Activated CD4-positive, alpha-beta T cell treated with anti-CD3 and anti-CD28 coated beads for 36 hours (primary cell): Measurements from ENCODE around the gene CYP4F2. TPM values are rescaled to one million over a fixed set of nuclear protein-coding genes. Genes with fewer than 3 reads are reported as not detected.
"Not testable (repeated sequence)": the region's sequence is repeated elsewhere in the genome, so short reads cannot be mapped to it uniquely, and the experiment has no call there.

Experiments used
- ATAC-seq: fragments of 200-7000 bp; cut with Tn5 transposase; one replicate; pipeline ENCODE4 v1.10.0; 2021; ENCODE audit warnings: mild to moderate bottlenecking, moderate library complexity
- CTCF ChIA-PET: fragments of 350-600 bp; sonication (Branson Sonifier 250); formaldehyde crosslinking; loops from one replicate; lab custom pipeline; 2021; ENCODE audit warnings: antibody characterized with exemption; lab: Charles Lee
- POLR2A ChIA-PET: fragments of 350-600 bp; sonication (Branson Sonifier 250); formaldehyde crosslinking; loops from one replicate; lab custom pipeline; 2021; ENCODE audit warnings: antibody characterized with exemption, inconsistent platforms; lab: Charles Lee
- DNase-seq: peaks from one replicate; pipeline ENCODE4 v3.0.0-alpha.2; 2020
- H3K27ac Mint-ChIP-seq: one replicate; pipeline ENCODE4 v1.8.0; 2021; ENCODE audit warnings: mixed read lengths
- H3K27me3 Mint-ChIP-seq: one replicate; pipeline ENCODE4 v1.8.0; 2021; ENCODE audit warnings: mixed read lengths
- H3K36me3 Mint-ChIP-seq: one replicate; pipeline ENCODE4 v1.8.0; 2021; ENCODE audit warnings: low read depth, mixed read lengths
- H3K4me1 Mint-ChIP-seq: one replicate; pipeline ENCODE4 v1.8.0; 2021; ENCODE audit warnings: mixed read lengths
- H3K4me3 Mint-ChIP-seq: one replicate; pipeline ENCODE4 v1.8.0; 2021; ENCODE audit warnings: mild to moderate bottlenecking, moderate library complexity, mixed read lengths
- H3K9me3 Mint-ChIP-seq: one replicate; pipeline ENCODE4 v1.8.0; 2021; ENCODE audit warnings: low read depth, mixed read lengths
- intact Hi-C, 2 experiments: fragments of 100-400 bp; cut with DNase I in 1 of 2; cut with micrococcal nuclease in 1 of 2; formaldehyde crosslinking; loops; one replicate each; pipeline versions ENCODE4 v1.14.2 to v1.15.1; 2022 to 2024; cut with DNase I, micrococcal nuclease
- total RNA-seq, 2 experiments: library from RNA; stranded (reverse); gene quantifications; one replicate each; pipeline ENCODE4 v1.2.3, GENCODE V29; 2021

Gene CYP4F2, protein sequence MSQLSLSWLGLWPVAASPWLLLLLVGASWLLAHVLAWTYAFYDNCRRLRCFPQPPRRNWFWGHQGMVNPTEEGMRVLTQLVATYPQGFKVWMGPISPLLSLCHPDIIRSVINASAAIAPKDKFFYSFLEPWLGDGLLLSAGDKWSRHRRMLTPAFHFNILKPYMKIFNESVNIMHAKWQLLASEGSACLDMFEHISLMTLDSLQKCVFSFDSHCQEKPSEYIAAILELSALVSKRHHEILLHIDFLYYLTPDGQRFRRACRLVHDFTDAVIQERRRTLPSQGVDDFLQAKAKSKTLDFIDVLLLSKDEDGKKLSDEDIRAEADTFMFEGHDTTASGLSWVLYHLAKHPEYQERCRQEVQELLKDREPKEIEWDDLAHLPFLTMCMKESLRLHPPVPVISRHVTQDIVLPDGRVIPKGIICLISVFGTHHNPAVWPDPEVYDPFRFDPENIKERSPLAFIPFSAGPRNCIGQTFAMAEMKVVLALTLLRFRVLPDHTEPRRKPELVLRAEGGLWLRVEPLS
- total RNA-seq, result not detected

DNA sequence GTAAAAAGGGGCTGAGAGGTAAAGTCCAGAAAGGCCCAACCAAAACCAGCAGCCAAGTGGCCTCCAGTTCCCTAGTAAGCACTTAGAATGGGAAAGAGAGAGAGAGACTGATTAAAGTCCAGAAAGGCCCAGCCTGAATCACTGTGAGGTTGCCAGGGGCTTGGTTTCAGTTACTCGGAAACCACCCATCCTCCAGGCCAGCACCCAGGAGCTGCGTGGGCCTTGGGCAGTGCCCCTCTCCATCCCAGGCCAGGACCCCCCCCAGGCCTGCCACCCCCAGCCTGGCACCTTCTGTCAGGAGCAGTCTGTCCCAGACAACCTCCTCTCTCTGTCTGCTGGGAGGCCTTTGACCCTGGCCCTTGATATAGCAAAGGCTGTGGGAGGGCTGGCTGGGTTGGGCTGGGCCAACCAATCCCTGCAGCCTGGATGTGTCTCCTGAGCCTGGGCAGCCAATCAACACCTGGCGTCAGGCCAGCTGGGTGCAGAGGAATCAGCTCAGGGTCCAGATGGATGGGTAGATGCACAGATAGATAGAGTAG is at the start of gene CYP4F2:
Gene CYP4F2, minus strand, starts transcription at position 337 of the 539 bp plus-strand sequence. CDS start 463 bp downstream, outside the sequence.
- Mint-ChIP-seq H3K4me1 (peaks cover 8% of the 10 kb centered on the region), H3K9me3 (no peaks in the 10 kb centered on the region), H3K27me3 (peaks cover 25% of the 10 kb centered on the region), H3K4me3 (no peak within 1 kb of the TSS), H3K27ac (no peak within 1 kb of the TSS), H3K36me3 (no peaks in the 10 kb centered on the region)
- intact Hi-C loops, result no loop called here
- ChIA-PET POLR2A (no interaction called here), CTCF (no interaction called here)
- ATAC-seq, result no peak
- DNase-seq, result no peak

DNA sequence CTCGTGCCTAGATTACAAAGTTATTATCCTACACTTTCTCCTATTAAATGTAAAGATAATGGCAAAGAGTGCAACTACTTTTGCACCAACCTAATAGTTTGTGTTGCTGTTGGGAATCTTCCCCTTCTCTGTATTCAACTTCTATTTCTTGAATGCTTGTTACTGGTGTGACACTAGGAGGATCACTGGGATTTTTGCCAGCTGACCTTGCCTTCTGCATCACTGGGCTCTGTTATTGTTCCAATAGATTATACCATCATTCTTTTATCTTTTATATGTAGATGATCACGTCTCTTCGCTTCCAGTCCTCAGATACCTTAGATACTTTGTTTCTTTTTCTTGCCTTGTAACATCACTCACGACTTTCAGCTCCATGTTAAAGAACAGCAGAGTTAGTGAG is 47.4 kb upstream of the CYP4F2 start:
- H3K27me3 Mint-ChIP-seq, result peaks cover 15% of the 10 kb centered on the region
- no peak for ATAC-seq
- ChIA-PET POLR2A (no interaction called here), CTCF (no interaction called here)
- DNase-seq, result no peak
- intact Hi-C loops, result no loop called here
- H3K27ac Mint-ChIP-seq, result no peak overlapping the region
- H3K36me3 Mint-ChIP-seq, result peaks cover 5% of the 10 kb centered on the region
- no peak overlapping the region for H3K4me3 Mint-ChIP-seq
- H3K9me3 Mint-ChIP-seq, result peaks cover 11% of the 10 kb centered on the region
- H3K4me1 Mint-ChIP-seq, result no peaks in the 10 kb centered on the region

GRCh38 chr19:15944401-15944800 is 46.5 kb upstream of the CYP4F2 start:
- Mint-ChIP-seq H3K27me3 (peaks cover 14% of the 10 kb centered on the region), H3K9me3 (peaks cover 9% of the 10 kb centered on the region), H3K4me3 (no peak overlapping the region), H3K27ac (no peak overlapping the region), H3K4me1 (no peaks in the 10 kb centered on the region), H3K36me3 (peaks cover 4% of the 10 kb centered on the region)
- no peak for DNase-seq
- no peak for ATAC-seq
- ChIA-PET POLR2A (no interaction called here), CTCF (no interaction called here)
- intact Hi-C loops, result no loop called here

DNA sequence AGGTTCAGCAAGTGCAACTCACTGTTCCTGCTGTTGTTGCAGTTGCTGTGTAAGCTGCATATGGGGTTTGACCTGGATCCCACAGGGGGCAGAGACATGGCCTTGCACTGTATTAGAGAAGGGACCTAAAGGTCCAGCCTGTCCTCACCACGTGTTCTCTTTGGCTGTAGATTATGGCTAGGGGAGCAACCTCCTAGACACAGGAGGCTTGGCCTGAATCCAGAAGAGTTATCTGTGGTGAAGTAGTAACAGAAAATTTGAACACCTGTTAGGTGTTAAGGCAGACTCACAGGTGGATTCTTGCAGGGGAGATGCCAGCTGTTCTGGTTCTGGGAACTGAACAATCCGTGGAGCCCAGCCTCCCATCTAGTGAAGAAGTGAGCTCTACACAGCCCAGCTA is 39.9 kb upstream of the CYP4F2 start:
- peaks cover 2% of the 10 kb centered on the region for H3K27me3 Mint-ChIP-seq
- no peak for ATAC-seq

GRCh38 chr19:15936950-15937349 is 39.1 kb upstream of the CYP4F2 start:
- POLR2A ChIA-PET, result no interaction called here
- no peaks in the 10 kb centered on the region for H3K36me3 Mint-ChIP-seq
- DNase-seq (no peak), ATAC-seq (no peak)
- H3K27me3 Mint-ChIP-seq, result no peaks in the 10 kb centered on the region
- no peak overlapping the region for H3K4me3 Mint-ChIP-seq
- intact Hi-C loops, result no loop called here
- CTCF ChIA-PET, result interaction anchor here (1.0 kb wide), 1 partner anchor 11 kb away, joined by 3 read pairs; no protein-coding TSS in a partner anchor
- H3K9me3 Mint-ChIP-seq, result no peaks in the 10 kb centered on the region
- H3K27ac Mint-ChIP-seq, result no peak overlapping the region
- no peaks in the 10 kb centered on the region for H3K4me1 Mint-ChIP-seq

More for the DNA sequence above, 39.9 kb upstream of the CYP4F2 start:
- Mint-ChIP-seq H3K4me1 (no peaks in the 10 kb centered on the region), H3K36me3 (no peaks in the 10 kb centered on the region), H3K9me3 (no peaks in the 10 kb centered on the region), H3K27ac (no peak overlapping the region), H3K4me3 (no peak overlapping the region)
- intact Hi-C loops, result no loop called here
- POLR2A ChIA-PET, result no interaction called here
- DNase-seq, result no peak
- CTCF ChIA-PET, result no interaction called here

GRCh38 chr19:15936173-15936572 is 38.3 kb upstream of the CYP4F2 start:
- no peaks in the 10 kb centered on the region for H3K36me3 Mint-ChIP-seq
- peaks cover 2% of the 10 kb centered on the region for H3K9me3 Mint-ChIP-seq
- intact Hi-C loops, result no loop called here
- no peaks in the 10 kb centered on the region for H3K4me1 Mint-ChIP-seq
- no peak overlapping the region for H3K4me3 Mint-ChIP-seq
- no peak for ATAC-seq
- no peak overlapping the region for H3K27ac Mint-ChIP-seq
- ChIA-PET CTCF (interaction anchor here (0.6 kb wide), 1 partner anchor 35 kb away, joined by 3 read pairs; no protein-coding TSS in a partner anchor), POLR2A (no interaction called here)
- no peaks in the 10 kb centered on the region for H3K27me3 Mint-ChIP-seq
- DNase-seq, result no peak

DNA sequence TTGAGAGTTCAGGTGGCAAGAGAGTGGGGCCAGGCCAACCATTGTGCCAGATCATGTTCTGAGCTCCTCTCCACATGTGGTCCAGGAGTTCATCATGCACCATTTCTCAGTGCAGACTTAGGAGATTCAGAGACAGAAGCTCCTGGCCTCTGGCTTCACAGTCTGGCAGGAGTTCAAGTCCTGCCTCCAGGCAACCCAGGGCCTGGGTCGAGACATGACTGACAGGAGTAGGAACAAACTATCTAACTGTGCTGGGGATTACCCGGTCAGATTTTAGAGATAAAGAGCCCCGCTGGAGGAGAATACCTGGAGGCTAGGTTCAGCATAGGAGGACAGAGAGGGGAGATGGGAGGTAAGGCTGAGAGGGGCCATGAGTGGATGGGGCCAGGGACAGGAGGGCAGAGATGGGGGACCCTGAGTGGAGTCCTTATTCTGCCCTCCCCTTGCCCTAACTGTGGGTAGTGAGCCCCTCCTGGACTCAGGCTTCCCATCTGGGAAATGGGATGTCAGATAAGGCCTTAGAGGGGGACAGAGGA is 37.4 kb upstream of the CYP4F2 start:
- Mint-ChIP-seq H3K9me3 (peaks cover 5% of the 10 kb centered on the region), H3K4me1 (no peaks in the 10 kb centered on the region), H3K27ac (no peak overlapping the region), H3K4me3 (no peak overlapping the region), H3K36me3 (no peaks in the 10 kb centered on the region), H3K27me3 (peaks cover 4% of the 10 kb centered on the region)
- intact Hi-C loops, result no loop called here
- no peak for ATAC-seq
- ChIA-PET POLR2A (no interaction called here), CTCF (interaction anchor here (0.6 to 1.0 kb wide), 3 partner anchors 36 to 1372 kb away, joined by 3 to 4 read pairs (median 3); no protein-coding TSS in a partner anchor)
- no peak for DNase-seq

GRCh38 chr19:15934332-15935078 is 36.6 kb upstream of the CYP4F2 start, which contains the start of gene CYP4F11:
Gene CYP4F11 (minus strand): TSS chr19:15934529. CDS start chr19:15934408, 121 bp downstream.
- no peak within 1 kb of the TSS for H3K4me3 Mint-ChIP-seq
- CTCF ChIA-PET, result interaction anchor here (1.0 kb wide), 1 partner anchor 125 kb away, joined by 4 read pairs; no protein-coding TSS in a partner anchor
- H3K27me3 Mint-ChIP-seq, result peaks cover 5% of the 10 kb centered on the region
- intact Hi-C loops, result no loop called here
- H3K9me3 Mint-ChIP-seq, result peaks cover 5% of the 10 kb centered on the region
- H3K27ac Mint-ChIP-seq, result no peak within 1 kb of the TSS
- no peaks in the 10 kb centered on the region for H3K36me3 Mint-ChIP-seq
- POLR2A ChIA-PET, result no interaction called here
- DNase-seq, result no peak
- no peak for ATAC-seq
- H3K4me1 Mint-ChIP-seq, result no peaks in the 10 kb centered on the region

GRCh38 chr19:15933761-15934331 is 36.0 kb upstream of the CYP4F2 start:
- H3K27ac Mint-ChIP-seq, CTCF ChIA-PET, H3K36me3 Mint-ChIP-seq, ATAC-seq, H3K27me3 Mint-ChIP-seq, H3K9me3 Mint-ChIP-seq, H3K4me3 Mint-ChIP-seq, H3K4me1 Mint-ChIP-seq, intact Hi-C loops, POLR2A ChIA-PET: not testable (repeated sequence)
- DNase-seq, result peak; percentile 33

DNA sequence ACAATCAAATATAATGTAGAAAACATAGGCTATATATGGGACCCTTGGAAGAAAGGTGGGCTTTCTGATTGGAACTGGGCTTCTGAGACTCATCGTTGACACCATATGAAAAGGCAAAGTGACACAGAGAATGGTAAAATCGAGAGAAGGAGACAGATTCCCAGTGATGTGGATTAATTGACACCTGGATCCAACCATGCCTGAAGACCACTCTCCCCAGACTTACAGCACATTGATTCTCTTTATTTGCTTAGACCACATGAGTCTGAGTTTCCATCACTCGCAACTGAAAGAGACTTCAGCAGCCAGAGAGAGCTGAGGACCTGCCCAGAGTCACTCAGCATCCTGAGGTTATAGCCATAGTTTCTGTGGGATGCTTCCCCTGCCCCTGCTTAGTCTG is 30.4 kb upstream of the CYP4F2 start:
- Mint-ChIP-seq H3K9me3 (peaks cover 5% of the 10 kb centered on the region), H3K27me3 (peaks cover 20% of the 10 kb centered on the region), H3K36me3 (no peaks in the 10 kb centered on the region), H3K27ac (no peak overlapping the region), H3K4me1 (no peaks in the 10 kb centered on the region), H3K4me3 (no peak overlapping the region)
- DNase-seq (no peak), ATAC-seq (no peak)
- POLR2A ChIA-PET, result no interaction called here
- CTCF ChIA-PET, result no interaction called here
- intact Hi-C loops, result no loop called here

DNA sequence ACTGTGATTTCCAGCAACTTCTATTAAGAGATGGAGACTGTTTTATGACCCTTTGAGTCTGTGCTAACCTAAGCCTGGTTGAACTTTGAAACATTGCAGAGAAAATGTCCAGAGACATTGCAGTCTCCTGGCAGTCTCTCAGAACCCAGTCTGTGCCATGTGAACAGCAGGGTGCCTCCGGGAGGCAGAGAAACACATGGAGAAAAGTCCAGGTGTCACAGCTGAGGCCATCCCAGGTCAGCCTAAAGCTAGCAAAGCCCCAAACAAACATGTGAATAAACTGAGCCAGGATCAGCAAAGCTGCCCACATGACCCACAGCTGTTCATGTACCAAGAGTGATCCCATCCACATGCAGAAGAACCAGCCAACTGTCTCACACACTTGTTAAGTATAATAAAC is 28.6 kb upstream of the CYP4F2 start:
- ATAC-seq (no peak), DNase-seq (no peak)
- ChIA-PET POLR2A (no interaction called here), CTCF (no interaction called here)
- intact Hi-C loops, result no loop called here
- Mint-ChIP-seq H3K36me3 (no peaks in the 10 kb centered on the region), H3K4me1 (no peaks in the 10 kb centered on the region), H3K4me3 (no peak overlapping the region), H3K27me3 (peaks cover 20% of the 10 kb centered on the region), H3K9me3 (peaks cover 5% of the 10 kb centered on the region), H3K27ac (no peak overlapping the region)
